ENCODE data around the gene PACS2. TPM values are rescaled to one million over a fixed set of nuclear protein-coding genes. Genes with fewer than 3 reads are reported as not detected.

The PACS2 gene
- total RNA-seq, 2 experiments from 2014 or later = 57.7 to 61.5 TPM

GRCh38 chr14:105379946-105380345 is 65.4 kb downstream of the PACS2 start:
- POLR2A ChIA-PET = no interaction called here

GRCh38 chr14:105380756-105381155 is 66.2 kb downstream of the PACS2 start:
- H3K36me3 Mint-ChIP-seq (ENCODE audit: low read depth) = peaks cover 10% of the 10 kb centered on the region
- H3K27me3 ChIP-seq (ENCODE audit: control insufficient read depth in 1 of 2, insufficient read depth in 2 of 2, low read length in 2 of 2) = no peaks in the 10 kb centered on the region
- ATAC-seq (ENCODE audit: poor library complexity) = no peak
- H3K4me1 ChIP-seq (ENCODE audit: insufficient read depth, low read length) = peaks cover 4% of the 10 kb centered on the region
- ChIA-PET POLR2A (no interaction called here), CTCF (no interaction called here)
- H3K4me3 Mint-ChIP-seq = no peak overlapping the region
- no peak overlapping the region for H3K27ac ChIP-seq (ENCODE audit: low read depth in 1 of 2, low read length in 2 of 2)
- H3K9me3 Mint-ChIP-seq = no peaks in the 10 kb centered on the region
- peaks cover 4% of the 10 kb centered on the region for H3K4me1 Mint-ChIP-seq (ENCODE audit: low read depth)
- no peak for TF ChIP-seq CTCF (IDR thresholded peaks at IDR 0.05)
- H3K4me3 ChIP-seq (ENCODE audit: low read length) = no peak overlapping the region
- H3K9me3 ChIP-seq (ENCODE audit: control insufficient read depth in 1 of 2, insufficient read depth in 1 of 2, low read length in 2 of 2) = no peaks in the 10 kb centered on the region
- H3K36me3 ChIP-seq (ENCODE audit: insufficient read depth, low read length) = peaks cover 11% of the 10 kb centered on the region
- no peak overlapping the region for H3K27ac Mint-ChIP-seq
- intact Hi-C loops (cut with DNase I, micrococcal nuclease) = no loop called here
- DNase-seq = no peak
- H3K27me3 Mint-ChIP-seq = no peaks in the 10 kb centered on the region

More at GRCh38 chr14:105379946-105380345, 65.4 kb downstream of the PACS2 start:
- Histone ChIP-seq H3K36me3 (ENCODE audit: insufficient read depth, low read length) (peaks cover 11% of the 10 kb centered on the region), H3K4me3 (ENCODE audit: low read length) (no peak overlapping the region), H3K27ac (ENCODE audit: low read depth in 1 of 2, low read length in 2 of 2) (no peak overlapping the region), H3K27me3 (ENCODE audit: control insufficient read depth in 1 of 2, insufficient read depth in 2 of 2, low read length in 2 of 2) (no peaks in the 10 kb centered on the region), H3K4me1 (ENCODE audit: insufficient read depth, low read length) (peaks cover 8% of the 10 kb centered on the region), H3K9me3 (ENCODE audit: control insufficient read depth in 1 of 2, insufficient read depth in 1 of 2, low read length in 2 of 2) (no peaks in the 10 kb centered on the region)
- CTCF ChIA-PET = no interaction called here
- intact Hi-C loops (cut with DNase I, micrococcal nuclease) = loop anchor here in 1 of 2 experiments (10.0 kb wide), 1 partner anchor 45 kb away; no protein-coding TSS in a partner anchor
- ATAC-seq (ENCODE audit: poor library complexity) (no peak), DNase-seq (no peak)
- H3K4me1 Mint-ChIP-seq (ENCODE audit: low read depth) = peaks cover 9% of the 10 kb centered on the region
- no peaks in the 10 kb centered on the region for H3K27me3 Mint-ChIP-seq
- H3K9me3 Mint-ChIP-seq = no peaks in the 10 kb centered on the region
- H3K36me3 Mint-ChIP-seq (ENCODE audit: low read depth) = peaks cover 10% of the 10 kb centered on the region
- H3K4me3 Mint-ChIP-seq = no peak overlapping the region
- TF ChIP-seq CTCF (IDR thresholded peaks at IDR 0.05) = no peak
- no peak overlapping the region for H3K27ac Mint-ChIP-seq

GRCh38 chr14:105381446-105382342 is 67.1 kb downstream of the PACS2 start:
- Histone ChIP-seq H3K4me3 (ENCODE audit: low read length) (no peak overlapping the region), H3K9me3 (ENCODE audit: control insufficient read depth in 1 of 2, insufficient read depth in 1 of 2, low read length in 2 of 2) (no peaks in the 10 kb centered on the region), H3K4me1 (ENCODE audit: insufficient read depth, low read length) (no peaks in the 10 kb centered on the region), H3K36me3 (ENCODE audit: insufficient read depth, low read length) (peaks cover 11% of the 10 kb centered on the region), H3K27ac (ENCODE audit: low read depth in 1 of 2, low read length in 2 of 2) (no peak overlapping the region), H3K27me3 (ENCODE audit: control insufficient read depth in 1 of 2, insufficient read depth in 2 of 2, low read length in 2 of 2) (no peaks in the 10 kb centered on the region)
- no peaks in the 10 kb centered on the region for H3K4me1 Mint-ChIP-seq (ENCODE audit: low read depth)
- ChIA-PET CTCF (no interaction called here), POLR2A (no interaction called here)
- no peak for TF ChIP-seq CTCF (IDR thresholded peaks at IDR 0.05)
- no peak overlapping the region for H3K27ac Mint-ChIP-seq
- no peak for ATAC-seq (ENCODE audit: poor library complexity)
- H3K27me3 Mint-ChIP-seq = no peaks in the 10 kb centered on the region
- no peak overlapping the region for H3K4me3 Mint-ChIP-seq
- DNase-seq = no peak
- H3K36me3 Mint-ChIP-seq (ENCODE audit: low read depth) = peaks cover 10% of the 10 kb centered on the region
- H3K9me3 Mint-ChIP-seq = no peaks in the 10 kb centered on the region
- intact Hi-C loops (cut with DNase I, micrococcal nuclease) = no loop called here

All from CD4-positive, alpha-beta T cell (primary cell).